GM23338 (cell line): ENCODE data around the gene C1QTNF7. TPM values are rescaled to one million over a fixed set of nuclear protein-coding genes. Genes with fewer than 3 reads are reported as not detected.

Experiments used
- ATAC-seq: fragments of 200-7000 bp; cut with Tn5 transposase; 3 replicates; pipeline ENCODE4 v1.9.1; 2020
- DNase-seq: peaks from one replicate; pipeline ENCODE4 v3.0.0-alpha.2; 2015; ENCODE audit warnings: low spot score
- H2AFZ ChIP-seq: fragments of 200-600 bp; sonication (generic); 2 replicates; pipeline ENCODE4 v1.8.0; 2016; ENCODE audit warnings: antibody characterized with exemption, mild to moderate bottlenecking, moderate library complexity
- H3F3A ChIP-seq: fragments of 200-600 bp; sonication (generic); replicated peaks from 2 replicates; pipeline ENCODE4 v1.8.0; 2017; ENCODE audit warnings: antibody characterized with exemption, mixed run types, low read depth
- H3K27ac ChIP-seq: fragments of 200-600 bp; sonication (generic); 2 replicates; pipeline ENCODE4 v1.6.1; 2016; ENCODE audit warnings: low read depth
- H3K27me3 ChIP-seq: fragments of 200-600 bp; sonication (generic); 2 replicates; pipeline ENCODE4 v1.8.0; 2016; ENCODE audit warnings: mild to moderate bottlenecking, mixed run types, moderate library complexity; ENCODE audit not compliant: insufficient read depth
- H3K36me3 ChIP-seq: fragments of 200-600 bp; sonication (generic); 2 replicates; pipeline ENCODE4 v1.8.0; 2016; ENCODE audit warnings: mild to moderate bottlenecking; ENCODE audit not compliant: insufficient read depth
- H3K4me1 ChIP-seq: fragments of 200-600 bp; sonication (generic); 2 replicates; pipeline ENCODE4 v1.8.0; 2016; ENCODE audit warnings: mild to moderate bottlenecking, moderate library complexity; ENCODE audit not compliant: insufficient read depth
- H3K4me2 ChIP-seq: fragments of 200-600 bp; sonication (generic); 2 replicates; pipeline ENCODE4 v1.7.1; 2017; ENCODE audit warnings: mixed run types
- H3K4me3 ChIP-seq: fragments of 200-600 bp; sonication (generic); 2 replicates; pipeline ENCODE4 v1.6.1; 2016; ENCODE audit warnings: mixed run types
- H3K79me2 ChIP-seq: fragments of 200-600 bp; sonication (generic); replicated peaks from 2 replicates; pipeline ENCODE4 v1.8.0; 2017; ENCODE audit warnings: mild to moderate bottlenecking; ENCODE audit not compliant: insufficient read depth
- H3K9me2 ChIP-seq: fragments of 200-600 bp; sonication (generic); 2 replicates; pipeline ENCODE4 v1.8.0; 2017; ENCODE audit not compliant: insufficient read depth
- H4K20me1 ChIP-seq: fragments of 200-600 bp; sonication (generic); replicated peaks from 2 replicates; pipeline ENCODE4 v1.8.0; 2017; ENCODE audit warnings: mild to moderate bottlenecking; ENCODE audit not compliant: insufficient read depth
- H3K27ac Mint-ChIP-seq: 2 replicates; pipeline ENCODE4 v1.8.0; 2020; ENCODE audit warnings: inconsistent platforms, mild to moderate bottlenecking, moderate library complexity, mixed read lengths
- H3K27me3 Mint-ChIP-seq: 3 replicates; pipeline ENCODE4 v1.8.0; 2022; ENCODE audit warnings: low read depth, mild to moderate bottlenecking, moderate library complexity, mixed read lengths, inconsistent platforms; ENCODE audit not compliant: insufficient read depth, poor library complexity
- H3K36me3 Mint-ChIP-seq: 3 replicates; pipeline ENCODE4 v1.8.0; 2021; ENCODE audit warnings: low read depth, mild to moderate bottlenecking, inconsistent platforms, moderate library complexity, mixed read lengths
- H3K4me1 Mint-ChIP-seq: 3 replicates; pipeline ENCODE4 v1.8.0; 2020; ENCODE audit warnings: mild to moderate bottlenecking, inconsistent platforms, mixed read lengths
- H3K4me3 Mint-ChIP-seq: 3 replicates; pipeline ENCODE4 v1.8.0; 2021; ENCODE audit warnings: moderate library complexity, mild to moderate bottlenecking, inconsistent platforms, mixed read lengths
- H3K9me3 Mint-ChIP-seq: 3 replicates; pipeline ENCODE4 v1.8.0; 2020; ENCODE audit warnings: moderate library complexity, mild to moderate bottlenecking, inconsistent platforms, mixed read lengths
- CREB1 ChIP-seq: fragments of 250-450 bp; sonication (Bioruptor Pico); IDR thresholded peaks from 2 replicates; pipeline ENCODE4 v1.5.0; 2020; ENCODE audit warnings: low read depth, mild to moderate bottlenecking, moderate library complexity
- EZH2 ChIP-seq: fragments of 200-600 bp; sonication (generic); IDR thresholded peaks from one replicate; pipeline ENCODE4 v1.8.0; 2017; ENCODE audit warnings: antibody characterized with exemption, mild to moderate bottlenecking, low read depth; ENCODE audit not compliant: unreplicated experiment
- JUNB ChIP-seq: IDR thresholded peaks from one replicate; pipeline ENCODE4 v1.6.1; 2016; ENCODE audit warnings: antibody characterized with exemption; ENCODE audit not compliant: unreplicated experiment
- NANOG ChIP-seq: IDR thresholded peaks from 2 replicates; pipeline ENCODE4 v1.6.1; 2016; ENCODE audit warnings: antibody characterized with exemption, borderline replicate concordance
- STAT1 ChIP-seq: IDR thresholded peaks from one replicate; pipeline ENCODE4 v1.6.1; 2016; ENCODE audit warnings: antibody characterized with exemption; ENCODE audit not compliant: unreplicated experiment
- ZNF114 ChIP-seq: fragments of 250-450 bp; sonication (Bioruptor Pico); IDR thresholded peaks from 2 replicates; pipeline ENCODE4 v1.5.0; 2020; ENCODE audit warnings: mild to moderate bottlenecking, moderate library complexity
- ZNF331 ChIP-seq: fragments of 250-450 bp; sonication (Bioruptor Pico); IDR thresholded peaks from 2 replicates; pipeline ENCODE4 v1.5.0; 2020; ENCODE audit warnings: low read depth, mild to moderate bottlenecking, moderate library complexity
- polyA plus RNA-seq: library from polyadenylated mRNA; unstranded; fragments of >200 nt; fragmentation: Nextera tagmentation; extraction: Ambion mirVana; gene quantifications from 2 replicates; pipeline ENCODE4 v1.2.1, GENCODE V29; 2016
- total RNA-seq: library from RNA; depleted of rRNA; stranded (reverse); fragments of >200 nt; shearing (Covaris generic); gene quantifications from 2 replicates; pipeline ENCODE4 v1.2.3, GENCODE V29; 2014
- TF ChIP-seq, protein P1 (sequence below): IDR thresholded peaks from one replicate; pipeline ENCODE4 v1.6.1; 2018; ENCODE audit warnings: antibody characterized with exemption; ENCODE audit not compliant: unreplicated experiment
- TF ChIP-seq, protein P2 (sequence below), 2 experiments: fragments of 200-600 bp in 1 of 2; sonication (generic) in 1 of 2; conservative IDR thresholded peaks; 2 replicates each; pipeline versions ENCODE4 v1.5.1 to v1.6.1; 2016 to 2017; ENCODE audit warnings: antibody characterized with exemption in 2 of 2, low read depth in 2 of 2, mild to moderate bottlenecking in 2 of 2, moderate library complexity in 1 of 2
- TF ChIP-seq, protein P3 (sequence below): fragments of 250-450 bp; sonication (Bioruptor Pico); IDR thresholded peaks from 2 replicates; pipeline ENCODE4 v1.5.0; 2020; ENCODE audit warnings: mild to moderate bottlenecking, moderate library complexity

C1QTNF7 gene
- total and polyA plus RNA-seq, 2 experiments from 2014 or later = not detected

DNA sequence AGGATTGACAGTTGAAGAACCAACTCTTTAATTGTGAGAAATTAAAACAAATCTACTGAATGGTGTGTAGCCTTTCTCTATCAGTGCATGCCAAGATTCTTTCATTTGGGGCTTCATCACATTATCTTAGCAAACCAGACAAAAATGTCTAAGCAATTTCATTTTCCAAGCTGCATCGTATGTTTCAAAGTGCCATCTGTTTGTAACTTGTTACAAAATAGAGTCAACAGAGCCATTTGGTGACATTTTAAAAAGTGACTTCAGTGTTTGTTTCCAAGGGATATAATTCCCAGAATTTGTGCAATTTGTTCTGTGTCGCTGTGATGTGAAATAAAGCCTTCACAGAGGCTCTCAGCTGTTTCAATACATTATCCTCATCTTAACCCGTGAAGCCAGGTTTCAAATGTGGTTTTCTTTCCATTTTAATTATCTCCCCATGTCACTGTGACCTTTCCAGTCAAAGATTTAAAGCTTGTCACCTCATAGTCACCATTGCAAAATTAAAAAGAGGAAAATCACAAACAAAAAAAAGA, 46.0 kb upstream of the C1QTNF7 start (continued):
- TF ChIP-seq, protein P1, sequence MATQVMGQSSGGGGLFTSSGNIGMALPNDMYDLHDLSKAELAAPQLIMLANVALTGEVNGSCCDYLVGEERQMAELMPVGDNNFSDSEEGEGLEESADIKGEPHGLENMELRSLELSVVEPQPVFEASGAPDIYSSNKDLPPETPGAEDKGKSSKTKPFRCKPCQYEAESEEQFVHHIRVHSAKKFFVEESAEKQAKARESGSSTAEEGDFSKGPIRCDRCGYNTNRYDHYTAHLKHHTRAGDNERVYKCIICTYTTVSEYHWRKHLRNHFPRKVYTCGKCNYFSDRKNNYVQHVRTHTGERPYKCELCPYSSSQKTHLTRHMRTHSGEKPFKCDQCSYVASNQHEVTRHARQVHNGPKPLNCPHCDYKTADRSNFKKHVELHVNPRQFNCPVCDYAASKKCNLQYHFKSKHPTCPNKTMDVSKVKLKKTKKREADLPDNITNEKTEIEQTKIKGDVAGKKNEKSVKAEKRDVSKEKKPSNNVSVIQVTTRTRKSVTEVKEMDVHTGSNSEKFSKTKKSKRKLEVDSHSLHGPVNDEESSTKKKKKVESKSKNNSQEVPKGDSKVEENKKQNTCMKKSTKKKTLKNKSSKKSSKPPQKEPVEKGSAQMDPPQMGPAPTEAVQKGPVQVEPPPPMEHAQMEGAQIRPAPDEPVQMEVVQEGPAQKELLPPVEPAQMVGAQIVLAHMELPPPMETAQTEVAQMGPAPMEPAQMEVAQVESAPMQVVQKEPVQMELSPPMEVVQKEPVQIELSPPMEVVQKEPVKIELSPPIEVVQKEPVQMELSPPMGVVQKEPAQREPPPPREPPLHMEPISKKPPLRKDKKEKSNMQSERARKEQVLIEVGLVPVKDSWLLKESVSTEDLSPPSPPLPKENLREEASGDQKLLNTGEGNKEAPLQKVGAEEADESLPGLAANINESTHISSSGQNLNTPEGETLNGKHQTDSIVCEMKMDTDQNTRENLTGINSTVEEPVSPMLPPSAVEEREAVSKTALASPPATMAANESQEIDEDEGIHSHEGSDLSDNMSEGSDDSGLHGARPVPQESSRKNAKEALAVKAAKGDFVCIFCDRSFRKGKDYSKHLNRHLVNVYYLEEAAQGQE = no peak
- TF ChIP-seq, protein P2, sequence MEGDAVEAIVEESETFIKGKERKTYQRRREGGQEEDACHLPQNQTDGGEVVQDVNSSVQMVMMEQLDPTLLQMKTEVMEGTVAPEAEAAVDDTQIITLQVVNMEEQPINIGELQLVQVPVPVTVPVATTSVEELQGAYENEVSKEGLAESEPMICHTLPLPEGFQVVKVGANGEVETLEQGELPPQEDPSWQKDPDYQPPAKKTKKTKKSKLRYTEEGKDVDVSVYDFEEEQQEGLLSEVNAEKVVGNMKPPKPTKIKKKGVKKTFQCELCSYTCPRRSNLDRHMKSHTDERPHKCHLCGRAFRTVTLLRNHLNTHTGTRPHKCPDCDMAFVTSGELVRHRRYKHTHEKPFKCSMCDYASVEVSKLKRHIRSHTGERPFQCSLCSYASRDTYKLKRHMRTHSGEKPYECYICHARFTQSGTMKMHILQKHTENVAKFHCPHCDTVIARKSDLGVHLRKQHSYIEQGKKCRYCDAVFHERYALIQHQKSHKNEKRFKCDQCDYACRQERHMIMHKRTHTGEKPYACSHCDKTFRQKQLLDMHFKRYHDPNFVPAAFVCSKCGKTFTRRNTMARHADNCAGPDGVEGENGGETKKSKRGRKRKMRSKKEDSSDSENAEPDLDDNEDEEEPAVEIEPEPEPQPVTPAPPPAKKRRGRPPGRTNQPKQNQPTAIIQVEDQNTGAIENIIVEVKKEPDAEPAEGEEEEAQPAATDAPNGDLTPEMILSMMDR (conservative IDR thresholded peaks at IDR 0.05; ENCODE audit: low read depth in 2 of 2) = no peak
- TF ChIP-seq ZNF331 (CRISPR knock-in tag) (no peak), STAT1 (no peak)

DNA sequence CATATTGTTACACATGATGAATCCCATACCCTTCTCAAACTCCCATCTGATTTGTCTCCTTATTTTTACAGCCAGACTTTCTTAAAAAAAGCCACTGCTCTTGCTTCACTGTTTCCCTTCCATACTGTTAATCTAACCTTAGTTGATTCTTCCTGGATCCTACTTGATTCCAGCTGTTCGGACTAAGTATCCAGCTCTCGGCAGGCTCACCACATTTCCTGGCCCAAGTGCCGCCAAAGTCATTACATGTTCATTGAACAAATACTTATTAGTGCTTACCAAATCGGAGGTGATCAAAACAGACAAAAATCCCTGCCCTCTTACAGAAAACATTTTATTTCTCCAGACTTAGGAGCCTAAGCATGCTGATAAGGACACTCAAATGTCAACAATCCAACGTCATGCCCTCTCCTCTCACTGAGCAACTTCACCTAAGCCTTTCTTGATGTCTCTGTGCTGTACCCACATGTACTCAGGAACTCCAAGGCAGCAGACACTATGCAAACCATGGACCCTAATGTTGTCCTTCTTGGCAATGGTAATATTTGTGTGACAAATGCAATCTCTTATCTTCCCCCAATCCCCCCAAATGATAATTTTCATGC, 45.1 kb upstream of the C1QTNF7 start:
- H3K27ac ChIP-seq = no peak overlapping the region
- Mint-ChIP-seq H3K27me3 (no peaks in the 10 kb centered on the region), H3K36me3 (no peaks in the 10 kb centered on the region), H3K4me3 (no peak overlapping the region), H3K4me1 (peaks cover 3% of the 10 kb centered on the region; the same call in 2 of the 3 replicates), H3K9me3 (no peaks in the 10 kb centered on the region), H3K27ac (no peak overlapping the region)
- no peaks in the 10 kb centered on the region for H3K27me3 ChIP-seq
- no peaks in the 10 kb centered on the region for H3K79me2 ChIP-seq
- peaks cover 9% of the 10 kb centered on the region for H3K4me1 ChIP-seq
- no peaks in the 10 kb centered on the region for H4K20me1 ChIP-seq
- peaks cover 33% of the 10 kb centered on the region for H3K9me2 ChIP-seq
- DNase-seq = no peak
- no peak for ATAC-seq
- H3K36me3 ChIP-seq = no peaks in the 10 kb centered on the region
- H3K4me2 ChIP-seq = no peak overlapping the region
- H3F3A ChIP-seq = no peaks in the 10 kb centered on the region
- H3K4me3 ChIP-seq = no peak overlapping the region
- H2AFZ ChIP-seq = peak overlapping the region; percentile 34; the same call in 1 of the 2 replicates
- TF ChIP-seq JUNB (no peak), CREB1 (CRISPR knock-in tag) (no peak), EZH2 (no peak), NANOG (no peak), ZNF114 (no peak), STAT1 (no peak)
- TF ChIP-seq, protein P3, sequence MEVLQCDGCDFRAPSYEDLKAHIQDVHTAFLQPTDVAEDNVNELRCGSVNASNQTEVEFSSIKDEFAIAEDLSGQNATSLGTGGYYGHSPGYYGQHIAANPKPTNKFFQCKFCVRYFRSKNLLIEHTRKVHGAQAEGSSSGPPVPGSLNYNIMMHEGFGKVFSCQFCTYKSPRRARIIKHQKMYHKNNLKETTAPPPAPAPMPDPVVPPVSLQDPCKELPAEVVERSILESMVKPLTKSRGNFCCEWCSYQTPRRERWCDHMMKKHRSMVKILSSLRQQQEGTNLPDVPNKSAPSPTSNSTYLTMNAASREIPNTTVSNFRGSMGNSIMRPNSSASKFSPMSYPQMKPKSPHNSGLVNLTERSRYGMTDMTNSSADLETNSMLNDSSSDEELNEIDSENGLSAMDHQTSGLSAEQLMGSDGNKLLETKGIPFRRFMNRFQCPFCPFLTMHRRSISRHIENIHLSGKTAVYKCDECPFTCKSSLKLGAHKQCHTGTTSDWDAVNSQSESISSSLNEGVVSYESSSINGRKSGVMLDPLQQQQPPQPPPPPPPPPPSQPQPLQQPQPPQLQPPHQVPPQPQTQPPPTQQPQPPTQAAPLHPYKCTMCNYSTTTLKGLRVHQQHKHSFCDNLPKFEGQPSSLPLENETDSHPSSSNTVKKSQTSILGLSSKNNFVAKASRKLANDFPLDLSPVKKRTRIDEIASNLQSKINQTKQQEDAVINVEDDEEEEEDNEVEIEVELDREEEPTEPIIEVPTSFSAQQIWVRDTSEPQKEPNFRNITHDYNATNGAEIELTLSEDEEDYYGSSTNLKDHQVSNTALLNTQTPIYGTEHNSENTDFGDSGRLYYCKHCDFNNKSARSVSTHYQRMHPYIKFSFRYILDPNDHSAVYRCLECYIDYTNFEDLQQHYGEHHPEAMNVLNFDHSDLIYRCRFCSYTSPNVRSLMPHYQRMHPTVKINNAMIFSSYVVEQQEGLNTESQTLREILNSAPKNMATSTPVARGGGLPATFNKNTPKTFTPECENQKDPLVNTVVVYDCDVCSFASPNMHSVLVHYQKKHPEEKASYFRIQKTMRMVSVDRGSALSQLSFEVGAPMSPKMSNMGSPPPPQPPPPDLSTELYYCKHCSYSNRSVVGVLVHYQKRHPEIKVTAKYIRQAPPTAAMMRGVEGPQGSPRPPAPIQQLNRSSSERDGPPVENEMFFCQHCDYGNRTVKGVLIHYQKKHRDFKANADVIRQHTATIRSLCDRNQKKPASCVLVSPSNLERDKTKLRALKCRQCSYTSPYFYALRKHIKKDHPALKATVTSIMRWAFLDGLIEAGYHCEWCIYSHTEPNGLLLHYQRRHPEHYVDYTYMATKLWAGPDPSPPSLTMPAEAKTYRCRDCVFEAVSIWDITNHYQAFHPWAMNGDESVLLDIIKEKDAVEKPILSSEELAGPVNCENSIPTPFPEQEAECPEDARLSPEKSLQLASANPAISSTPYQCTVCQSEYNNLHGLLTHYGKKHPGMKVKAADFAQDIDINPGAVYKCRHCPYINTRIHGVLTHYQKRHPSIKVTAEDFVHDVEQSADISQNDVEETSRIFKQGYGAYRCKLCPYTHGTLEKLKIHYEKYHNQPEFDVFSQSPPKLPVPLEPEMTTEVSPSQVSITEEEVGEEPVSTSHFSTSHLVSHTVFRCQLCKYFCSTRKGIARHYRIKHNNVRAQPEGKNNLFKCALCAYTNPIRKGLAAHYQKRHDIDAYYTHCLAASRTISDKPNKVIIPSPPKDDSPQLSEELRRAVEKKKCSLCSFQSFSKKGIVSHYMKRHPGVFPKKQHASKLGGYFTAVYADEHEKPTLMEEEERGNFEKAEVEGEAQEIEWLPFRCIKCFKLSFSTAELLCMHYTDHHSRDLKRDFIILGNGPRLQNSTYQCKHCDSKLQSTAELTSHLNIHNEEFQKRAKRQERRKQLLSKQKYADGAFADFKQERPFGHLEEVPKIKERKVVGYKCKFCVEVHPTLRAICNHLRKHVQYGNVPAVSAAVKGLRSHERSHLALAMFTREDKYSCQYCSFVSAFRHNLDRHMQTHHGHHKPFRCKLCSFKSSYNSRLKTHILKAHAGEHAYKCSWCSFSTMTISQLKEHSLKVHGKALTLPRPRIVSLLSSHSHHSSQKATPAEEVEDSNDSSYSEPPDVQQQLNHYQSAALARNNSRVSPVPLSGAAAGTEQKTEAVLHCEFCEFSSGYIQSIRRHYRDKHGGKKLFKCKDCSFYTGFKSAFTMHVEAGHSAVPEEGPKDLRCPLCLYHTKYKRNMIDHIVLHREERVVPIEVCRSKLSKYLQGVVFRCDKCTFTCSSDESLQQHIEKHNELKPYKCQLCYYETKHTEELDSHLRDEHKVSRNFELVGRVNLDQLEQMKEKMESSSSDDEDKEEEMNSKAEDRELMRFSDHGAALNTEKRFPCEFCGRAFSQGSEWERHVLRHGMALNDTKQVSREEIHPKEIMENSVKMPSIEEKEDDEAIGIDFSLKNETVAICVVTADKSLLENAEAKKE (CRISPR knock-in tag) = no peak
- TF ChIP-seq, protein P2 (conservative IDR thresholded peaks at IDR 0.05; ENCODE audit: low read depth in 2 of 2) = no peak
